ENCODE data around the gene HPX. TPM values are rescaled to one million over a fixed set of nuclear protein-coding genes. Genes with fewer than 3 reads are reported as not detected.

The HPX gene
- total RNA-seq, 1 experiment from 2014 or later: 1.0 TPM

- Histone ChIP-seq H3K9me3 (ENCODE audit: control insufficient read depth, insufficient read depth, low read depth, low read length) (no peaks in the 10 kb centered on the region), H3K36me3 (ENCODE audit: control insufficient read depth, insufficient read depth, low read length) (no peaks in the 10 kb centered on the region), H3K27me3 (ENCODE audit: control insufficient read depth, insufficient read depth, low read length) (no peaks in the 10 kb centered on the region), H3K27ac (ENCODE audit: low read length) (no peak overlapping the region), H3K4me3 (ENCODE audit: low read depth in 2 of 2, low read length in 2 of 2) (no peak overlapping the region), H3K4me1 (ENCODE audit: control insufficient read depth, insufficient read depth, low read length) (no peaks in the 10 kb centered on the region)
- no TSS peak for BruUV-seq (replicated peaks)
- ChIA-PET CTCF (interaction anchor here (0.6 to 3.6 kb wide), 6 partner anchors 10 to 80 kb away, joined by 3 to 65 read pairs (median 3); partner anchors contain the start of gene APBB1), POLR2A (no interaction called here)
- ATAC-seq (peak; percentile 85), DNase-seq (ENCODE audit: low read depth, low spot score) (peak; percentile 41)
- TF ChIP-seq SIN3A (IDR thresholded peaks at IDR 0.05; ENCODE audit: borderline replicate concordance, insufficient read depth, low read depth, low read length) (no peak), CTCF (IDR thresholded peaks at IDR 0.05) (peak; percentile 96)
- intact Hi-C loops (cut with micrococcal nuclease; ENCODE audit: unreplicated experiment): loop anchor here (1.0 to 5.0 kb wide), 2 partner anchors 64 kb away; no protein-coding TSS in a partner anchor
- in situ Hi-C loops (cut with HindIII; ENCODE audit: low pct_unique_long_range_greater_than_20kb, low sequenced_read_pairs): no loop called here
Observed at GRCh38 chr11:6443269-6444003, 2.6 kb upstream of the HPX start.

GRCh38 chr11:6442441-6442840 lies 1.7 kb upstream of the HPX start:
- Histone ChIP-seq H3K36me3 (ENCODE audit: control insufficient read depth, insufficient read depth, low read length) (no peaks in the 10 kb centered on the region), H3K27me3 (ENCODE audit: control insufficient read depth, insufficient read depth, low read length) (no peaks in the 10 kb centered on the region), H3K9me3 (ENCODE audit: control insufficient read depth, insufficient read depth, low read depth, low read length) (no peaks in the 10 kb centered on the region), H3K4me1 (ENCODE audit: control insufficient read depth, insufficient read depth, low read length) (no peaks in the 10 kb centered on the region), H3K27ac (ENCODE audit: low read length) (no peak overlapping the region), H3K4me3 (ENCODE audit: low read depth in 2 of 2, low read length in 2 of 2) (no peak overlapping the region)
- CTCF ChIA-PET: interaction anchor here (3.6 kb wide), 1 partner anchor 64 kb away, joined by 65 read pairs; no protein-coding TSS in a partner anchor
- POLR2A ChIA-PET: no interaction called here
- DNase-seq (ENCODE audit: low read depth, low spot score): no peak
- no TSS peak for BruUV-seq (replicated peaks)
- no peak for ATAC-seq
- TF ChIP-seq POLR2AphosphoS5 (IDR thresholded peaks at IDR 0.05; ENCODE audit: low read depth, low read length): no peak
- no peak for TF ChIP-seq TCF7L2 (IDR thresholded peaks at IDR 0.05; ENCODE audit: low read depth, low read length)
- TF ChIP-seq SIN3A (IDR thresholded peaks at IDR 0.05; ENCODE audit: borderline replicate concordance, insufficient read depth, low read depth, low read length): no peak
- no peak for TF ChIP-seq CTCF (IDR thresholded peaks at IDR 0.05)
- no peak for TF ChIP-seq REST (IDR thresholded peaks at IDR 0.05; ENCODE audit: insufficient read depth in 1 of 2, low read depth in 2 of 2, low read length in 1 of 2)
- in situ Hi-C loops (cut with HindIII; ENCODE audit: low pct_unique_long_range_greater_than_20kb, low sequenced_read_pairs) (no loop called here), intact Hi-C loops (cut with micrococcal nuclease; ENCODE audit: unreplicated experiment) (loop anchor here (5.0 kb wide), 1 partner anchor 65 kb away; no protein-coding TSS in a partner anchor)

Data from Panc1 (cell line).